Measurements from ENCODE around the gene DTNBP1.
"Not testable (repeated sequence)": the region's sequence is repeated elsewhere in the genome, so short reads cannot be mapped to it uniquely, and the experiment has no call there.

Gene DTNBP1

DNA sequence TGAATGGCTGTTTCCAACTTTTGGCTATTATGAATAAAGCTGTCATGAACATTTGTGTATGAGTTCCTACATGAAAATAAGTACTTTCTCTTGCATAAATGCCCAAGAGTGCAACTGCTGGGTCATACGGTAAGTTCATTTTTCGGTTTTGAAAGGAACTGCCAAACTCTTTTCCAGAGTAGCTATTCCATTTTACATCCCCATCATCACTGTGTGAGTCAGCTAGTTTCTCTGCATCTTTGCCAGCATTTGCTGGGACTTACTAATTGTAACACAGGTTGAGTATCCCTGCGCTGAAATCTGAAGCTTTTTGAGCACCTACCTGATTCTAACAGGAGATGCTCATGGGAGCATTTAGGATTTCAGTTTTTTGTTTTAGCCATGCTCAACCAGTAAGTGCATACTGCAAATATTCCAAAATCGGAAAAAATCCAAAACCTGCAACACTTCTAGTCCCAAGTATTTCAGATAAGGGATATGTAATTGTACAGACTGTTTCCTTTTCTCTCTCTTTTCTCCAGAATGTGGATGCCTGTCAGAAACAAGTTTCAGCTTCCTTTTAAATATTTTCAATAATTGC lies 118.4 kb downstream of the DTNBP1 start:
- DNase-seq = no peak
- Mint-ChIP-seq H3K27ac (no peak overlapping the region), H3K9me3 (peaks cover 9% of the 10 kb centered on the region), H3K4me3 (no peak overlapping the region), H3K36me3 (ENCODE audit: low read depth) (peaks cover 13% of the 10 kb centered on the region), H3K4me1 (no peaks in the 10 kb centered on the region), H3K27me3 (ENCODE audit: low read depth, poor library complexity) (peaks cover 4% of the 10 kb centered on the region)
- TF ChIP-seq, protein P1, sequence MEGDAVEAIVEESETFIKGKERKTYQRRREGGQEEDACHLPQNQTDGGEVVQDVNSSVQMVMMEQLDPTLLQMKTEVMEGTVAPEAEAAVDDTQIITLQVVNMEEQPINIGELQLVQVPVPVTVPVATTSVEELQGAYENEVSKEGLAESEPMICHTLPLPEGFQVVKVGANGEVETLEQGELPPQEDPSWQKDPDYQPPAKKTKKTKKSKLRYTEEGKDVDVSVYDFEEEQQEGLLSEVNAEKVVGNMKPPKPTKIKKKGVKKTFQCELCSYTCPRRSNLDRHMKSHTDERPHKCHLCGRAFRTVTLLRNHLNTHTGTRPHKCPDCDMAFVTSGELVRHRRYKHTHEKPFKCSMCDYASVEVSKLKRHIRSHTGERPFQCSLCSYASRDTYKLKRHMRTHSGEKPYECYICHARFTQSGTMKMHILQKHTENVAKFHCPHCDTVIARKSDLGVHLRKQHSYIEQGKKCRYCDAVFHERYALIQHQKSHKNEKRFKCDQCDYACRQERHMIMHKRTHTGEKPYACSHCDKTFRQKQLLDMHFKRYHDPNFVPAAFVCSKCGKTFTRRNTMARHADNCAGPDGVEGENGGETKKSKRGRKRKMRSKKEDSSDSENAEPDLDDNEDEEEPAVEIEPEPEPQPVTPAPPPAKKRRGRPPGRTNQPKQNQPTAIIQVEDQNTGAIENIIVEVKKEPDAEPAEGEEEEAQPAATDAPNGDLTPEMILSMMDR (IDR thresholded peaks at IDR 0.05) = no peak

DNA sequence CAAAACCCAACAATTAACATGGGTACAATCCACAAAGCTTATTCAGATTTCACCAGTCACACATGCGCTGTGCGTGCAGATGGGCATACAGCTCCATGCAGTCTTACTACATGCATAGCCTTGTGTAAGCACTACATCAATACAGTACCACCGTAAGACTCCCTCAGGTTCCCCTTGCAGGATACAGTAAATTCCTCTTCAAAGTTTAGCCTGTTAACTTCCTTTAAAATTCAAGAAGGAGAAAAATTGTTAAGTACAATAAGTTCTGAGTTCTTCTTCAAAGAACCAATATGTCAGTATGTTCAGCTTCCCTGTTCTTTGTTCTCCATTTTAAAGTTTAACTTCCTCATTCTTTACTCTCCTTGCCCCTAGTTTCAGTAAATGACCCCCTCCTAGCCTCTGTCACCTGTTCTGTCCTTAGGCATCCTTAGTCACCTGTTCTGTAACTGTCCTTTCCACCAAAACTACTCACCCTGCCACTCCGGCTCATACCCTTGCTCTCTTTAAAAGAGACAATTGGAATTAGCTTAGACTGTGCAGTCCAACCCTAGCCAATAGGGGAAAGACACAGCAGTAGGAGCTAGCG lies 119.4 kb downstream of the DTNBP1 start:
- not testable (repeated sequence) for DNase-seq; H3K4me3 Mint-ChIP-seq; H3K27me3 Mint-ChIP-seq (ENCODE audit: low read depth, poor library complexity); H3K27ac Mint-ChIP-seq; H3K4me1 Mint-ChIP-seq
- peaks cover 17% of the 10 kb centered on the region for H3K9me3 Mint-ChIP-seq
- peaks cover 23% of the 10 kb centered on the region for H3K36me3 Mint-ChIP-seq (ENCODE audit: low read depth)

DNA sequence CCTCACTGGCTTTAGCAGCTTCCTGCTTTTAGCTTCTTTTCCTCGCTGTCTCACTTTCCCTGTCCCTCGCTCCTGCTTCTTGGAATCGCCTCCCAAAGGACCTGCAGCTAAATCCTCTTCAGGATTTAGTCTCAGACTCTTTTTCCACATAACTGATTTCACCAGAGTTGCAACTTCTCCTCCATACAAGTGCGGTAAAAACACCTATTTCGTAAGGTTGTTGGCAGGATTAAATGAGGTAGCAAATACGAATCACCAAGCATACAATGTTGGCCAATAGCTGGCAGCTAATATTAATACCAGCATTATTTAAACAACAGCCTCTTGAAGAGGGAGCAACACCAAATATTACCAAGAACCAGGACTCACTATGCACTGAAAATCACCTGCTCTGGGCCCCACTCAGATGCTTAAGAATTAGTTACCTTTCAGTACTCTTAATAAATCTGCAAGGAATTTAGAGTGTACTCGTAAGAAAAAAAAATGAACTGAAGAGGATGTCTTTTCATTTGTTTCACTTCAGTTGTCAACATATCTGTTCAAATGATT lies 123.0 kb downstream of the DTNBP1 start:
- Mint-ChIP-seq H3K36me3 (ENCODE audit: low read depth) (peaks cover 41% of the 10 kb centered on the region), H3K4me3 (no peak overlapping the region), H3K4me1 (no peaks in the 10 kb centered on the region), H3K9me3 (peaks cover 34% of the 10 kb centered on the region), H3K27ac (peak overlapping the region; percentile 92), H3K27me3 (ENCODE audit: low read depth, poor library complexity) (peaks cover 4% of the 10 kb centered on the region)
- DNase-seq = no peak
- TF ChIP-seq, protein P1 (IDR thresholded peaks at IDR 0.05) = no peak

GRCh38 chr6:15538766-15539495 lies 123.9 kb downstream of the DTNBP1 start:
- H3K4me1 Mint-ChIP-seq = no peaks in the 10 kb centered on the region
- H3K4me3 Mint-ChIP-seq = no peak overlapping the region
- TF ChIP-seq, protein P1 (IDR thresholded peaks at IDR 0.05) = no peak
- H3K36me3 Mint-ChIP-seq (ENCODE audit: low read depth) = peaks cover 41% of the 10 kb centered on the region
- no peak overlapping the region for H3K27ac Mint-ChIP-seq
- peaks cover 31% of the 10 kb centered on the region for H3K9me3 Mint-ChIP-seq
- H3K27me3 Mint-ChIP-seq (ENCODE audit: low read depth, poor library complexity) = peaks cover 4% of the 10 kb centered on the region
- no peak for DNase-seq

DNA sequence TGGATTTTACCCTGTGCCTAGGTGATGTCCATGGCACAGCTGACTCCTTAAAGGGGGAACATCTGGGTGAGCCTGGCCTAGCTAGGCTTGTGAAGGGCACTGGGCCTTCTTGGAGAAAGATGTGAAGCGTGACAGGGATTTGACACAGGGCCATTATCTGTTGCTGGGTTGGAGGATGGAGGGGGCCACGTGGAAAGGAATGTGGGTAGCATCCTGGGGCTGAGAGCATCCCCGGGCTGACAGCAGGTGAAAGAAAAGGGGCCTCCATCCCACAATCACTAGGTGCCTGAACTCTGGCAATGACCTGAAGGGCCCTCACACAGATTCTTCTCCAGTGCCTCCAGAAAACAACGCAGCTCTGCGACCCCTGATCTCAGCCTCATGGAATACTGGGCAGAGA lies 124.7 kb downstream of the DTNBP1 start:
- DNase-seq = no peak
- no peak overlapping the region for H3K27ac Mint-ChIP-seq
- no peaks in the 10 kb centered on the region for H3K4me1 Mint-ChIP-seq
- peaks cover 4% of the 10 kb centered on the region for H3K27me3 Mint-ChIP-seq (ENCODE audit: low read depth, poor library complexity)
- H3K4me3 Mint-ChIP-seq = no peak overlapping the region
- H3K36me3 Mint-ChIP-seq (ENCODE audit: low read depth) = peaks cover 43% of the 10 kb centered on the region
- TF ChIP-seq, protein P1 (IDR thresholded peaks at IDR 0.05) = no peak
- peaks cover 24% of the 10 kb centered on the region for H3K9me3 Mint-ChIP-seq

DNA sequence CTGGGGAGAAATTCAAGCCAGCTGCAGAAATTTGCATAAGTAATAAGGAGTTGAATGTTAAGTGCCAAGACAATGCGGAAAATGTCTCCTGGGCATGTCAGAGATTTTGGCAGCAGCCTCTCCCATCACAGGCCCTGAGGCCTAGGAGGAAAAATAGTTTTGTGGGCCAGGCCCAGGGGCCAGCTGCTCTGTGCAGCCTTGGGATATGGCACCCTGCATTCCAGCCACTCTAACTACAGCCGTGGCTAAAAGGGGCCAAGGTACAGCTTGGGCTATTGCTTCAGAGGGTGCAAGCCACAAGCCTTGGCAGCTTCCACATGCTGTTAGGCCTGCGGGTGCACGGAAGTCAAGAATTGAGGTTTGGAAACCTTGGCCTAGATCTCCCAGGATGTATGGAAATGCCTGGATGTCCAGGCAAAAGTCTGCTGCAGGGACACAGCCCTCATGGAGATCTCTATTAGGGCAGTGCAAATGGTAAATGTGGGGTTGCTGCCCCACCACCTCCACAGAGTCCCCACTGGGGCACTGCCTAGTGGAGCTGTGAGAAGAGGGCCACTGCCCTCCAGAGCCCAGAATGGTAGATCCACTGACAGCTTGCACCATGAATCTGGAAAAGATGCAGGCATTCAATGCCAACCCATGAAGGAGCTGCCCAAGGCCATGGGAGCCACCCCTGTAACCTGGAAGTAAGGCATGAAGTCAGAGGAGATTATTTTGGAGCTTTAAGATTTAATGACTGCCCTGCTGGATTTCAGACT lies 126.5 kb downstream of the DTNBP1 start:
- Mint-ChIP-seq H3K9me3 (peaks cover 24% of the 10 kb centered on the region), H3K4me1 (no peaks in the 10 kb centered on the region), H3K27ac (no peak overlapping the region), H3K4me3 (no peak overlapping the region), H3K27me3 (ENCODE audit: low read depth, poor library complexity) (peaks cover 4% of the 10 kb centered on the region), H3K36me3 (ENCODE audit: low read depth) (peaks cover 56% of the 10 kb centered on the region)
- DNase-seq = no peak
- TF ChIP-seq, protein P1 (IDR thresholded peaks at IDR 0.05) = no peak

All from nephron progenitor cell (in vitro differentiated cells).